BLaER1 (cell line): Measurements from ENCODE around the gene SH3BGRL2.

Experiments used
- H3K27ac ChIP-seq: shearing (Covaris generic); formaldehyde crosslinking; 2 replicates; pipeline ENCODE4 v1.8.1; 2022
- H3K27me3 ChIP-seq: shearing (Covaris generic); formaldehyde crosslinking; 2 replicates; pipeline ENCODE4 v1.8.1; 2022
- H3K36me3 ChIP-seq: shearing (Covaris generic); formaldehyde crosslinking; 2 replicates; pipeline ENCODE4 v1.8.1; 2022
- H3K4me1 ChIP-seq: shearing (Covaris generic); formaldehyde crosslinking; 2 replicates; pipeline ENCODE4 v1.8.1; 2022
- H3K4me2 ChIP-seq: shearing (Covaris generic); formaldehyde crosslinking; 2 replicates; pipeline ENCODE4 v1.8.1; 2022
- H3K4me3 ChIP-seq: shearing (Covaris generic); formaldehyde crosslinking; 2 replicates; pipeline ENCODE4 v1.8.1; 2022
- H3K9ac ChIP-seq: shearing (Covaris generic); formaldehyde crosslinking; 2 replicates; pipeline ENCODE4 v1.8.1; 2022
- H3K9me3 ChIP-seq: shearing (Covaris generic); formaldehyde crosslinking; 2 replicates; pipeline ENCODE4 v1.8.1; 2022
- H4K20me1 ChIP-seq: shearing (Covaris generic); formaldehyde crosslinking; 2 replicates; pipeline ENCODE4 v1.8.1; 2022
- Cebpa-rat ChIP-seq: shearing (Covaris generic); IDR thresholded peaks from 2 replicates; pipeline ENCODE4 v1.8.1; 2022

The SH3BGRL2 gene

GRCh38 chr6:79694156-79694555 lies 63.0 kb downstream of the SH3BGRL2 start:
- no peaks in the 10 kb centered on the region for H3K9me3 ChIP-seq
- no peaks in the 10 kb centered on the region for H3K4me1 ChIP-seq
- H3K27ac ChIP-seq, result no peak overlapping the region
- H3K9ac ChIP-seq, result no peak overlapping the region
- no peaks in the 10 kb centered on the region for H3K27me3 ChIP-seq
- H4K20me1 ChIP-seq, result no peaks in the 10 kb centered on the region
- no peak overlapping the region for H3K4me3 ChIP-seq
- no peaks in the 10 kb centered on the region for H3K36me3 ChIP-seq
- no peak for TF ChIP-seq Cebpa-rat
- H3K4me2 ChIP-seq, result no peak overlapping the region

GRCh38 chr6:79694623-79695343 lies 63.7 kb downstream of the SH3BGRL2 start:
- no peak for TF ChIP-seq Cebpa-rat
- no peaks in the 10 kb centered on the region for H3K36me3 ChIP-seq

DNA sequence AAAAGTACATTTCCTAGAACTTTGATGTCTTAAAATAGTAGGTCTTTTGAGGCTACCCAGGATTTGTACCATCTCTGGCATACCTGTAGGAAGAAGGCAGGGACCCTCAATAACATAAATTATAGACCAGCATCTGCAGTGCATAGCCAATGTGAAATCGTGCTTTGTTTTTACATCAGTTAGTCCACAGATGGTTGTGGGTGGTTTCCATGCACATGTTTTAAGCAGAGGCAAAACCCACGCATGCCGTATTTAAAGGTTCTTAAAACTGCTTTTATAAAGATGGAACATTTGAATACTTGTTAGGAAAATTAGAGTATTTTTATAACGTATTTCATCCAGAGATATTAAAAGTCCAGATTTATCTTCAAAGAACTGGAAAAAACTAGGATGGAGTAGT lies 66.3 kb downstream of the SH3BGRL2 start:
- no peak overlapping the region for H3K4me3 ChIP-seq
- no peak overlapping the region for H3K27ac ChIP-seq
- H3K4me2 ChIP-seq, result no peak overlapping the region
- no peaks in the 10 kb centered on the region for H3K27me3 ChIP-seq
- TF ChIP-seq Cebpa-rat, result no peak
- H3K36me3 ChIP-seq, result no peaks in the 10 kb centered on the region
- no peak overlapping the region for H3K9ac ChIP-seq
- H4K20me1 ChIP-seq, result no peaks in the 10 kb centered on the region
- no peaks in the 10 kb centered on the region for H3K9me3 ChIP-seq
- no peaks in the 10 kb centered on the region for H3K4me1 ChIP-seq

More at GRCh38 chr6:79694623-79695343, 63.7 kb downstream of the SH3BGRL2 start:
- Histone ChIP-seq H3K27me3 (no peaks in the 10 kb centered on the region), H3K4me2 (no peak overlapping the region), H4K20me1 (no peaks in the 10 kb centered on the region), H3K4me3 (no peak overlapping the region), H3K9ac (no peak overlapping the region), H3K4me1 (no peaks in the 10 kb centered on the region), H3K27ac (no peak overlapping the region), H3K9me3 (no peaks in the 10 kb centered on the region)

DNA sequence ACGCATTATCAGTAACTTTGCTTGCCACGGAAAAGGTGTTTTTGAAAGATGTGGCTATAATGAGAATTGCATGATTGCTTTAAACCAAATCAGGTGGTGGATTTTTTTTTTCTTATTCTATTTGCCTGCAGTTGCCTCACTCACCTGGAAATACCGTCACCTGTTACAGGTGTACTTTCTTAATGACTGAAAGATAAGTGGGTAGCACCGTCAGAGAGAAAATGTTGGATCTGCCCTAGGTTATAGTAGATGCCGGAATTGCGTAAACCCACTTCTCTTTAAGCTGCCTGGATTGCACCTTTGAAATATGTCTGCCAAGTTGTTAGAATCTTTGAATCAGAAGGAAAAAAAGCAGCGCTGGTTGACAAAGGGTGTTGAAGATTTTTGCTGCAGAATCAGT lies 68.5 kb downstream of the SH3BGRL2 start:
- TF ChIP-seq Cebpa-rat, result no peak
- H3K9me3 ChIP-seq, result no peaks in the 10 kb centered on the region
- no peaks in the 10 kb centered on the region for H4K20me1 ChIP-seq
- H3K4me3 ChIP-seq, result no peak overlapping the region
- no peaks in the 10 kb centered on the region for H3K27me3 ChIP-seq
- H3K4me2 ChIP-seq, result no peak overlapping the region
- H3K9ac ChIP-seq, result no peak overlapping the region
- no peak overlapping the region for H3K27ac ChIP-seq
- no peaks in the 10 kb centered on the region for H3K36me3 ChIP-seq
- H3K4me1 ChIP-seq, result no peaks in the 10 kb centered on the region

DNA sequence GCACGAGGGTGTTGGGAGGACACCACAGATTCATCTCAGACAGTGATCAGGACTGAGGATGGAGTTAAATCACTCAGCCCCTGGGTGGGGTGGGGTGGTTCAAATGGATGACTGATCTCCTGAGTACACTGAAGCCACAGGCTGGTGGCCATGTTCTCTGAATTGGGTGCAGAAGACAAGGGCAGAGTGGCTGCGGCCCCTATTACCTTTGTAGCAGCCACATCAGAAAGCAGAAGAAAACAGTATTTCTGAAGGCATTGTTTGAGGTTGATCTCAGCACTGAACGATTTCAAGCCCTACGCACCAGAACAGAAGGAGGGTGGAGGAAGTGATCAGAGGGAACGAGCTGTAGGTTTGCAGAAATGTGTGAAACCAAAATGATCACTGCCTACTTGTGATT lies 71.6 kb downstream of the SH3BGRL2 start:
- Histone ChIP-seq H3K9ac (no peak overlapping the region), H4K20me1 (no peaks in the 10 kb centered on the region), H3K4me1 (no peaks in the 10 kb centered on the region), H3K36me3 (no peaks in the 10 kb centered on the region), H3K4me2 (no peak overlapping the region), H3K9me3 (no peaks in the 10 kb centered on the region), H3K27ac (no peak overlapping the region), H3K27me3 (no peaks in the 10 kb centered on the region), H3K4me3 (no peak overlapping the region)
- no peak for TF ChIP-seq Cebpa-rat

GRCh38 chr6:79704200-79704599 lies 73.1 kb downstream of the SH3BGRL2 start:
- Histone ChIP-seq H3K27me3 (no peaks in the 10 kb centered on the region), H3K4me3 (no peak overlapping the region), H4K20me1 (no peaks in the 10 kb centered on the region), H3K4me2 (no peak overlapping the region), H3K27ac (no peak overlapping the region), H3K4me1 (no peaks in the 10 kb centered on the region), H3K9me3 (no peaks in the 10 kb centered on the region), H3K9ac (no peak overlapping the region), H3K36me3 (no peaks in the 10 kb centered on the region)
- TF ChIP-seq Cebpa-rat, result no peak

- no peaks in the 10 kb centered on the region for H3K36me3 ChIP-seq
- H3K27me3 ChIP-seq, result no peaks in the 10 kb centered on the region
- no peak overlapping the region for H3K4me2 ChIP-seq
- H4K20me1 ChIP-seq, result no peaks in the 10 kb centered on the region
- H3K9ac ChIP-seq, result no peak overlapping the region
- no peak overlapping the region for H3K4me3 ChIP-seq
- no peak for TF ChIP-seq Cebpa-rat
- no peaks in the 10 kb centered on the region for H3K9me3 ChIP-seq
- no peak overlapping the region for H3K27ac ChIP-seq
- no peaks in the 10 kb centered on the region for H3K4me1 ChIP-seq
Measured at GRCh38 chr6:79705456-79705995, 74.4 kb downstream of the SH3BGRL2 start.

DNA sequence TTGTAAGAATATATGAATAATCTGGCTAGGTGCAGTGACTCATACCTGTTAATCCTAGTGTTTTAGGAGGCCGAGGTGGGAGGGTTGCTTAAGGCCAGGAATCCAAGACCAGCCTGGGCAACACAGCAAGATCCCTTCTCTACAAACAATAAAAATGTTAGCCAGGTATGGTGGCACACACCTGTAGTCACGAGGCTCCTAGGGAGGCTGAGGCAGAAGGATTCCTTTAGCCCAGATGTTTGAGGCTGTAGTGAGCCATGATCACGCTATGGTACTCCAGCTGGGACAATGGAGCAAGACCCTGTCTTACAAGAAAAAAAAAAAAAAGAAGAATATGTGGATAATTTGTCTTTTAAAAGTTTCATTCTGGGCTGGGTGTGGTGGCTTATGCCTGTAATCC lies 75.4 kb downstream of the SH3BGRL2 start:
- Histone ChIP-seq H3K4me1 (no peaks in the 10 kb centered on the region), H3K9me3 (no peaks in the 10 kb centered on the region), H3K4me3 (no peak overlapping the region), H3K27me3 (no peaks in the 10 kb centered on the region), H3K27ac (no peak overlapping the region), H3K4me2 (no peak overlapping the region), H3K36me3 (no peaks in the 10 kb centered on the region), H3K9ac (no peak overlapping the region), H4K20me1 (no peaks in the 10 kb centered on the region)
- TF ChIP-seq Cebpa-rat, result no peak

GRCh38 chr6:79707621-79708020 lies 76.5 kb downstream of the SH3BGRL2 start:
- Histone ChIP-seq H3K4me2 (no peak overlapping the region), H3K4me1 (no peaks in the 10 kb centered on the region), H3K4me3 (no peak overlapping the region), H3K27ac (no peak overlapping the region), H4K20me1 (no peaks in the 10 kb centered on the region), H3K9me3 (no peaks in the 10 kb centered on the region), H3K36me3 (no peaks in the 10 kb centered on the region), H3K27me3 (no peaks in the 10 kb centered on the region), H3K9ac (no peak overlapping the region)
- no peak for TF ChIP-seq Cebpa-rat

- Histone ChIP-seq H4K20me1 (no peaks in the 10 kb centered on the region), H3K4me1 (no peaks in the 10 kb centered on the region), H3K27ac (no peak overlapping the region), H3K36me3 (no peaks in the 10 kb centered on the region), H3K4me3 (no peak overlapping the region), H3K4me2 (no peak overlapping the region), H3K9ac (no peak overlapping the region), H3K27me3 (no peaks in the 10 kb centered on the region), H3K9me3 (no peaks in the 10 kb centered on the region)
- no peak for TF ChIP-seq Cebpa-rat
Measured at GRCh38 chr6:79708095-79708791, 77.1 kb downstream of the SH3BGRL2 start.
